H7 (cell line): Measurements from ENCODE around the gene NKD1. TPM values are rescaled to one million over a fixed set of nuclear protein-coding genes. Genes with fewer than 3 reads are reported as not detected.
"Not testable (repeated sequence)": the region's sequence is repeated elsewhere in the genome, so short reads cannot be mapped to it uniquely, and the experiment has no call there.

Experiments
- DNase-seq: peaks from one replicate; pipeline ENCODE4 v3.0.0; 2012
- H3K27me3 ChIP-seq: 2 replicates; pipeline ENCODE4 v1.6.0; 2011; ENCODE audit warnings: mild to moderate bottlenecking, low read length; ENCODE audit not compliant: control insufficient read depth, insufficient read depth
- H3K36me3 ChIP-seq: replicated peaks from 2 replicates; pipeline ENCODE4 v1.5.1; 2011; ENCODE audit warnings: low read length; ENCODE audit not compliant: control insufficient read depth, insufficient read depth
- H3K4me3 ChIP-seq: 2 replicates; pipeline ENCODE4 v1.5.1; 2011; ENCODE audit warnings: low read depth, mild to moderate bottlenecking, control low read depth, low read length, moderate library complexity; ENCODE audit not compliant: insufficient read depth
- total RNA-seq: library from RNA; depleted of rRNA; stranded (reverse); fragments of >200 nt; shearing (Covaris generic); gene quantifications from 2 replicates; pipeline ENCODE4 v1.2.3, GENCODE V29; 2014

NKD1 gene
- total RNA-seq, 1 experiment from 2014 or later = 1.2 TPM

DNA sequence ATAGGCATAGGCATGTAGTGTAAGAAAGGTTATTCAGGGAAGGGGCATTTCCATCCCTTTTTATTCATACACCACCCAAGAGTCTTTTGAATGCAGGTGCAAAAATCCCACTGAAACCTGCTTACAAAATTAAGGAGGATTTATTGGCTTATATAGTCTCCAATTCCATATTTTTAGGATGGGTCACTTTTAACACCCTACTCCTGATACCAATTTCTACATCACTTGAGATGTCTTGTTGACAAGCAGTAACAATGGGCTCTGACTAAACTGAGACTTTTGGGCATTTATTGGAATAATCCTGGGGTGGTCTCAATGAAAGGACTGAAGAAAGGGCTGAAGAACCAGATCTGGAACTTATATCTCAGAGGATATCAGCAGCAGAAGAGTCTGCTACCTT lies 18.9 kb upstream of the NKD1 start:
- H3K36me3 ChIP-seq = no peaks in the 10 kb centered on the region

DNA sequence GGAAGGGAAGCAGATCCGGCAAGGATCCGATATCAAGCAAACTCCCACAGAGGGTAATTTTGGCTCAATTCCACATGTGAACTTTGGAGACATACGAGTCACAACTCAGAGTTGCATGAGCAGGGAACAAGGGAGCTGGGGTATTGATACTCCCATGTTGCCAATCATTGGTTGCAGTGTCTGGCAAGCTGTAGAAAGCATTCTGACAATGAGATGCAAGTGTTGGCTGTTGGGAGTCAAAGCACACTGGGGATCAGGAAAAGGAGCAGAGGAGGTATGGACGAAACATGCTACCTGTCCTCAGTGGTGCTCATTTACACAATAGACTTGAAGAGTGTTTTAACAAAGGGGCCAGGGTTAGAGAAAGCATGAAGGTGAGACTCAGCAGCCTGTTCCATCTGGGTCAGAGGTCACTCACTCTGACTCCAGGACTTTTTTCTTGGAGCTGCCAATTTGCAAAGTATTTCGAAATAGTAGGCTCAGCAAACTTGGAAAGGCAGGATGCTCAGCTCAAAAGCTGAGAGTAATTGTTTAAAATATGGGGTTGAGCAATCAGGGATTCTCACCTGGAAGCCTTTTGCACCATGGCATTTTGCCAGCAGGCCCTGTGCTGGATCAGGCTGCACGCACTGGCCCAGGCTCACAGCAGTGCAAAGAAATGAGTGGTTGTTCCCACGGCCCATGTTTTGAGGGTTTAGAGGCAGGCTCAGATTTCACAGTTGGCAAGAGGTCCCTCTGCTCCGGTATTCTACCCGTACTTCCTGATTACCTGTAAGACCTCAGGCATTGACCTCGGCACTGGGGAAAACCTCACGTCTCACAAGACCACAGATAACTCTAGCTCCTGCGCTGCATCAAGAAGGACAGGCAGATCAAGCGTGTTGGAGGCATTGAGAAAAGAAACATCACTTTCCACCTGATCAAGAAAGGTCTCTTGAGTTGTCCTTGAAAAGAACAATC lies 17.6 kb upstream of the NKD1 start:
- no peak for DNase-seq
- no peaks in the 10 kb centered on the region for H3K27me3 ChIP-seq
- no peaks in the 10 kb centered on the region for H3K36me3 ChIP-seq
- H3K4me3 ChIP-seq = no peak overlapping the region

More for the DNA sequence above, 18.9 kb upstream of the NKD1 start:
- no peak overlapping the region for H3K4me3 ChIP-seq
- no peak for DNase-seq
- no peaks in the 10 kb centered on the region for H3K27me3 ChIP-seq

DNA sequence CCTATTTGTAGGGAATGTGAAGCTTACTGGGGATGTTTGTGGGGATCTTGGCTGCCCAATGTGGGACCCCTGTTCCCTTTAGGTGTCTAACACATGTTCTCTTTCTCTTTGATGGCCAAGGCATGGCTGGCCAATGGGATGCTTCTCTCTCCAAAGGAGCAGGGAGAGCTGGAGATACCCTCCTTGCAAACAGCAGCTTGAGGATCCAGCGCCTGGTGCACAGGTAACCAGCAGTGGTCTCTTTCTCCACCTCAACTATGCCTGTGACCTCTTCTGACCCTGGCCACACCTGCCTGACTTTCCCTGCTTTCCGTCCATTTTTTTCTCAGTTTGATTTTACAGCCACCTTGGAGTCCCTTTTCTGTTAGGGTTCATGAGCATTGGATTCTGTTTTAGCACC lies 16.8 kb upstream of the NKD1 start:
- no peak for DNase-seq
- H3K36me3 ChIP-seq = no peaks in the 10 kb centered on the region
- no peaks in the 10 kb centered on the region for H3K27me3 ChIP-seq

DNA sequence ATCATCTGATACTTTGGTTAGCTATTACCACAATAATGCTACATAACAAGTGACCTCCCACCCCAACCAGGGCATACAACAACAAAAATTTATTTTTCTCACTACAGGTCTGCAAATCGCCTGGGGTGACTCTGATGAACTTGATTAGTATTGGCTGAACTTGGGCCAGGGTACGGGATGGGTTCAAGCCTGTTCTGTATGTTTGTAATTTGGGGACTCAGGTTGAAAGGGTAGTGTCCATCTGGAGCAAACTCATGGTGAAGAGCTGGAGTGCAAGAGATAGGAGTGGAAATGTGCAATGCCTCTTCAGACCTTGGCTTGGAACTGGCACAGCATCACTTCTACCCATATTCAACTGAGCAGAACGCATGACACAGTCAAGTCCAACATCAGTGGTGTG lies 16.3 kb upstream of the NKD1 start:
- H3K36me3 ChIP-seq = no peaks in the 10 kb centered on the region
- no peak for DNase-seq
- no peaks in the 10 kb centered on the region for H3K27me3 ChIP-seq
- H3K4me3 ChIP-seq = no peak overlapping the region

More for the DNA sequence above, 16.8 kb upstream of the NKD1 start:
- no peak overlapping the region for H3K4me3 ChIP-seq

DNA sequence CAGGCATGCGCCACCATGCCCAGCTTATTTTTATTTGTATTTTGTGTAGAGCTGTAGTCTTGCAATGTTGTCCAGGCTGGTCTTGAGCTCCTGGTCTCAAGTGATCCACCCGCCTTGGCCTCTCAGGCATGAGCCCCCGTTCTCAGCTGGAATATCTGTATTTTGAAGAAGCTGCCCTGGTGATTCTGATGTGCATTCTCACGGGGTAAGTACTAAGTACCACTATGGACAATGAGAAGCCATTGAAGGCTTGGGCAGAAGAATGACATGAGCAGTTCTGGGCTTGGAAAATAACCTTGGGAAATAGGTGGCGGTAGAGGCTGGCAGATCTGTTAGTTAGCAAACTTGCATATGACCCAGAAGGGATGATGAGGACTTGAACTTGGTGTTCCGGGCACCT lies 15.6 kb upstream of the NKD1 start:
- DNase-seq = no peak
- Histone ChIP-seq H3K27me3 (no peaks in the 10 kb centered on the region), H3K4me3 (no peak overlapping the region), H3K36me3 (no peaks in the 10 kb centered on the region)

DNA sequence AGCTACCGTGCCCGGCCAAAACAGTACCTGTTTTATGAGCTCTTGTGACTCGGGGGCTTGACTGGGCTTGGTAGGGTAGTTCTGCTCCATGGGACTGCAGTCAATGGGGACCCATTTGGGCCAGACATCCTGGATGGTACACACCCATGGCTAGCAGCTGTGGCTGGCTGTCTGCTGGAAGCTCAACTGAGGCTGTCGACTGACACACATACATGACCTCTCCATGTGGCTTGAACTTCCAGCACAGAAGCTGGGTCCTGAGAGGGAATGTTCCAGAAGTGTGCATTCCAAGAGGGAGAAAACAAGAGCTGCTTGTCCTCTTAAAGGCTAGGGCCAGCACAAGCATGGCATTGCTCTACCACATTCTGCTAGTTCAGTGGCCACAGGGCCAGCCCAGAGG lies 14.9 kb upstream of the NKD1 start:
- no peak for DNase-seq
- no peaks in the 10 kb centered on the region for H3K27me3 ChIP-seq
- H3K4me3 ChIP-seq = no peak overlapping the region
- no peaks in the 10 kb centered on the region for H3K36me3 ChIP-seq

DNA sequence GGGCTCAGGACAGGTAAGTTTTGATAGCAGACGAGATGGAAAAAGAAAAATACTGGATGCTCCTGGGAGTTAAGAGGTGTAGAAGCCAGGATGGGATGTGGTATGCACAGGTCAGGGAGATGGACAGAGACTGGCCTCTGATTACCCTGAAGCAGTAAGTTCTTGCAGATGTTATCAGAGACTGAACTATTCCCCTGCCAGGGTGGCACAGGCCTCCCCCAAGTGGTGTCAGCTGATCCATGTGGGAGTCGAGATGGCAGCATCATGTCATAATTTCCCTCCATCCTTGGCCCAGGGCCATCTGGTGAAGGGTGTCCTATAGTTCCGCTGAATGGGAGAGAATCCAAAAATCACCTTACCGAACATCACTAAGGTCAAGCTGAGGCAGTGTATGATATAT lies 14.1 kb upstream of the NKD1 start:
- no peak for DNase-seq
- H3K4me3 ChIP-seq = no peak overlapping the region
- H3K27me3 ChIP-seq = no peaks in the 10 kb centered on the region
- no peaks in the 10 kb centered on the region for H3K36me3 ChIP-seq

DNA sequence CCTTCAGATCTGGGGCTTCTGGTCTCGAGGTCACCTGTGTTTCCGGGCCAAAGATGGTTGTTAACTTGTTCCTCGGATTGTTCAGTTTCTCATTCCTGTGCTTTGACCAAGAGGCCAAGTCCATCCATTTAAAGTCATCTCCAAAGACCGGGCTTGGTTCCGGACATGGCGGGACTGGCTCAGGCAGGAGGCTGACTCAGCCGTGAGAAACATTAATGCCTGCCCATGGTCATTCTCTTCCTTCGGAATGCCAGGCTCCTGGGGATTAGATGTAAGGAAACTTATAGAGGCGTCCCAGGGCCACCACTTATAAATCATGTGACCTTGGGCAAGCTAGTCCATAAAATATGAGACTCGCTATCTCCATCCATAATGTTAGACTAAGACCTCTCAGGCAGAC lies 13.6 kb upstream of the NKD1 start:
- peak; percentile 2 for DNase-seq
- Histone ChIP-seq H3K4me3 (no peak overlapping the region), H3K36me3 (no peaks in the 10 kb centered on the region), H3K27me3 (no peaks in the 10 kb centered on the region)

DNA sequence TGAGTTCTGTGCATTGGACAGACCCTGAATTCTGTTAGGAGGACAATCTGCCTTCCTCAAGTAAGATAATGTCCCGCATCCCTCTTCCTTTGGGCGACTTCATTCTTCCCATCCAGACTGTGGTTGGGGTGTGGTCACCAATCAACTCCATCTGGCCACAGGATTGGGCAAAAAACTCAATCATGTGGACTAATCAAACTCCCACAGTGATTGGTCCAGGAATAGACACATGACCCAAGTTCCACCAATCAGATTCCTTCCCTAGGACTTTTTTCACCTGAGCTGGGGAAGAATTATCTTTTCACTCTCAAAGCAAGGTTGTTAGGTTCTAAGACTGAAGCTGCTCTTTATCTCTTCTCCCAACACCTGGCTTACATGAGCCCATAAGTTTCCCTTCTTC lies 13.2 kb upstream of the NKD1 start:
- DNase-seq = peak; percentile 15
- no peaks in the 10 kb centered on the region for H3K36me3 ChIP-seq
- H3K4me3 ChIP-seq = no peak overlapping the region
- no peaks in the 10 kb centered on the region for H3K27me3 ChIP-seq

DNA sequence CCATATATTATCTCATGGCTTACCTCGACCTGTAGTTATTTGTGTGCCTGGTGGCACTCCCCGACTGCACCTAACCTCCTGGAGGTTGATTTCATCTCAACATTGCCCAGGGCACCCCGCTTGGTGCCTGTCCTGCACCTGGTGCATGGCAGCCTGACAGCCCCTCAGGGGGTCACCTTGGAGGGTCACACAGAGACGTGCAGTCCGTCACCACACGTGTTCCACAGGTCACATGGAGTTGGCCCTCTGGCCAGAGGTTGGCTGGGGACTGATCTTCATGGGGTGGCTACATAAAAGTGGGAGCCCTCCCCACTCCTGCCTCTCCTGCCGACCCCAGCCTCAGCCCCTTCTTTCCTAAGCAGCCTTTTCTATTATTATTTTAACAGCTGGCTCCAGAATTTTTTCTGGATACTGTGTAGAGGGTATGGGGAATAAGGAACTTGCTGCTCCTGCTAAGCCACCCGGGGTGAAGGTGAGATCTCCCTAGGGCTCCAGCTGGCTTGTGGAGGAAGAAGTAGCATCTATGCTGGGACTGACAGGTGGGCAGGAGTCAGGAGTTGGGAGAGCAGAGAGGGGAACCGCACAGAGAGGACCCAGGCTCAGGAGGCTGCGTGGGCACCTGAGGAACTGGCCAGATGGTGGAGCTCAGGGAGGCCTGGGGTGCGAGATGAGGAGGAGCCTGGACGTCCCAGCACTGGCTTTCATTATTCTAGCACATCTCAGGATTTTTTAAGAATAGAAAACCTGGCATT lies 12.5 kb upstream of the NKD1 start:
- H3K27me3 ChIP-seq = no peaks in the 10 kb centered on the region
- no peak overlapping the region for H3K4me3 ChIP-seq
- peak; percentile 13 for DNase-seq
- no peaks in the 10 kb centered on the region for H3K36me3 ChIP-seq

DNA sequence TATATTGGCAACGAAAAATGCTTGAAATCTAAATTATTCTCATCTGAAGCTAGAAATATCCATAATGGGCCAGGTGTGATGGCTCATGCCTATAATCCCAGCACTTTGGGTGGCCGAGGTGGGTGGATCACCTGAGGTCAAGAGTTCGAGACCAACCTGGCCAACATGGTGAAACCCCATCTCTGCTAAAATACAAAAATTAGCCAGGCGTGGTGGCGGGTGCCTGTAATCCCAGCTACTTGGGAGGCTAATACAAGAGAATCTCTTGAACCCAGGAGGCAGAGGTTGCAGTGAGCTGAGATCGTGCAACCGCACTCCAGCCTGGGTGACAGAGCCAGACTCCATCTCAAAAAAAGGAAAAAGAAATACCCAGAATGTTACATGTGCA lies 11.9 kb upstream of the NKD1 start:
- not testable (repeated sequence) for H3K36me3 ChIP-seq, H3K4me3 ChIP-seq, H3K27me3 ChIP-seq, DNase-seq

DNA sequence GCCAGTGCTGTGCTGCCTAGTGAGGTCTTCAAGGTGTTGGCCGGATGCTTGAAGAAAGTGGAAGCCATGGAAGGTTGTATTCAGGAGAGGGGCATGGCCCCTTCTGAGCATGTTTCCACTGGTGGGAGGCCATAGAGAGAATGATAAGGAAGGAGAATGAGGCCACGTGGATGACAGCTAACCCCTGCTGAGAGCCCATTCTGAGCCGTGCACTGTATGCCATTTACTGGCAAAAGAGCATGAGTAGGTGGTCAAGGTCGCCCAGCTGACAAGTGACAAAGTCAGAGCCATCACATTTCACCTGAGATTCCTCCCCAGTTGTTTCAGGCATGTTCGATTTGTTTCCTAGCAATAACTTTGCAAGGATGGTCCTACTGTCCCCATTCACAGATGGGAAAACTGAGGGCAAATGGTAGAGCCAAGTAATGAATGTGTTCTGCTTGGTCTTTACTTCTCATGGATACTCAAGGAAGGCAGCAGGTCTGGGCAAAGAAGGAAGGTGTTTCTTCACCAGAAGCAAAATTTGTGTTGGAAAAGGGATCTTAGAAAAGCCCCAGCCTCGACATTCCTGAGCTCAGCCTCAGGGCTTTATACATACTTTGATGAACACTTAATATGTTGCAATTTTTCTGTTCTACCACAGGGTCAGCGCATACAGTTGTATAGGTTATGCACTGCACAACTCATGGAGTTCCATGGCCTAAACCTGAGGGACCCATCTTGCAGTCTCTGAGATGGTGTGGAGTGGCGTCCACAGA lies 10.5 kb upstream of the NKD1 start:
- no peaks in the 10 kb centered on the region for H3K36me3 ChIP-seq
- H3K4me3 ChIP-seq = no peak overlapping the region
- no peak for DNase-seq
- no peaks in the 10 kb centered on the region for H3K27me3 ChIP-seq

DNA sequence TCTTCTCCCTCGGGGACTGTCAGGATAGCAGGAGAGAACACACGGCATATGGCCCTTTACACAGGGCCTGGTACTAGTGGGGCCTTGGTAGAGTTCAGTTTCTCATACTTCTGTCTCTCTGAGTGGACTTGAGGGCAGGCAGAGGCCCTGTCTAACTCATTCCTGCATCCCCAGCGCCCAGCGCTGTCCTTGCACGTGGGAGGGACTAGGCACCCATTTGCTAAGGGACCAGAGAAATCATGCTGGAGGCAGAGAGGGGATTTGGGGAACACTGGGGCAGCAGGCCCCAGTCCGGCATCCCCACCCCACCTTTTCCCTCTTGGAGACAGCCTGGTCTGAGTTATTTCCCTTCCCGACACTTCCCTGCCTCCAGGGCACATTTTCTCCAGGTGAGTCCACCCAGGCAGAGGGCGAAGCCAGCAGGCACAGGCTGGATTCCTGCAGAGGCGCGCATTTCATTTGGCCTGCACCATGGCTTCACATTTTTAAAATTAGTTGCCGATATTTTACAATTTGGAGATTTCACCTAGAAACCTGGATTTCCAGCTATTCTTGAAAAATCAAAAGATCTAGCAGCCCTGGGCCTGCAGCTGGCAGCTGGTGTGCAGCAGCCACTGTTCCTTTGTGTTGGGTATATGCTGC lies 9.7 kb upstream of the NKD1 start:
- H3K27me3 ChIP-seq = no peaks in the 10 kb centered on the region
- DNase-seq = no peak
- H3K36me3 ChIP-seq = no peaks in the 10 kb centered on the region
- H3K4me3 ChIP-seq = no peak overlapping the region

DNA sequence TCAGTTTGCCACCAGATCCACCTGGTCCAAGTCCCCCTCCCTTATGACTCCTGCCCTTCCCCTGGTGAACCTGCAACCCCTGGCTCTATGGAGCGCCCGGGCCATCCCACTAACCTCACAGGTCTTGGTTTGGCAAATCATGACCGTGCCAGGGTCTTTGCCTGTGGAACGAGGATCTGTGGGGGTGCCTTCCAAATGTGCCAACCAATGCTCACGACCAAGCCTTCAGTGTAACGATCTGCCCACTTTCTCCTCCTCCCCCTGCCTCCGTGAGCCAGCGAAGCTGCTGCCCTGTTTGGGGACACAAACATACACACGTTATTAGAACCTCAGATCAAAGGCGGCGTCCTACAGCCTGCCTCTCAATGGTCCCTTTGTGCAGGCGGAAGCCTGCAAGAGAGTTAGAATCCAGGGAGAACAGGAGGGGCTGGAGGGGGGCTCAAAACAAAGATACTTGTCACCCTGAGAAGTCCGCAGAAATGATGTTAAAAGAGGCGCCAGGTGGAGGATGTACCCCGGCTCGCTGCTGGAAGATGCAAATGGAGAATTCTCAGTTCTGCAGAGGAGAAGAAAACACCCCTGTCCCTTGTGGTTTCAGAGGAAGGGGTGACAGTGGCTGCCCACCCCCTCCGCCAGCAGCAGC lies 9.0 kb upstream of the NKD1 start:
- no peak for DNase-seq
- Histone ChIP-seq H3K36me3 (no peaks in the 10 kb centered on the region), H3K4me3 (no peak overlapping the region)

More for the DNA sequence above, 9.0 kb upstream of the NKD1 start:
- H3K27me3 ChIP-seq = no peaks in the 10 kb centered on the region
